GM23248 (cell line): Measurements from ENCODE around the gene TMEM45B. TPM values are rescaled to one million over a fixed set of nuclear protein-coding genes. Genes with fewer than 3 reads are reported as not detected.

Experiments used
- DNase-seq: peaks from one replicate; pipeline ENCODE4 v3.0.0-alpha.2; 2015
- H2AFZ ChIP-seq: fragments of 200-600 bp; sonication (generic); 2 replicates; pipeline ENCODE4 v1.6.1; 2016; ENCODE audit warnings: antibody characterized with exemption
- H3F3A ChIP-seq: fragments of 200-600 bp; sonication (generic); 2 replicates; pipeline ENCODE4 v1.6.1; 2016; ENCODE audit warnings: mild to moderate bottlenecking, antibody characterized with exemption, mixed run types; ENCODE audit not compliant: insufficient read depth
- H3K27ac ChIP-seq: fragments of 200-600 bp; sonication (generic); 2 replicates; pipeline ENCODE4 v1.5.1; 2016; ENCODE audit warnings: mild to moderate bottlenecking
- H3K27me3 ChIP-seq: fragments of 200-600 bp; sonication (generic); replicated peaks from 2 replicates; pipeline ENCODE4 v1.6.1; 2016; ENCODE audit warnings: mild to moderate bottlenecking; ENCODE audit not compliant: insufficient read depth
- H3K36me3 ChIP-seq: fragments of 200-600 bp; sonication (generic); 2 replicates; pipeline ENCODE4 v1.6.1; 2016; ENCODE audit warnings: low read depth, mild to moderate bottlenecking
- H3K4me1 ChIP-seq: fragments of 200-600 bp; sonication (generic); 2 replicates; pipeline ENCODE4 v1.6.1; 2016; ENCODE audit warnings: mild to moderate bottlenecking; ENCODE audit not compliant: insufficient read depth
- H3K4me2 ChIP-seq: fragments of 200-600 bp; sonication (generic); one replicate; pipeline ENCODE4 v1.6.1; 2016; ENCODE audit warnings: mild to moderate bottlenecking; ENCODE audit not compliant: unreplicated experiment
- H3K4me3 ChIP-seq: fragments of 200-600 bp; sonication (generic); 2 replicates; pipeline ENCODE4 v1.5.1; 2016; ENCODE audit warnings: mild to moderate bottlenecking
- H3K79me2 ChIP-seq: fragments of 200-600 bp; sonication (generic); 2 replicates; pipeline ENCODE4 v1.6.1; 2016; ENCODE audit warnings: mild to moderate bottlenecking; ENCODE audit not compliant: insufficient read depth
- H3K9ac ChIP-seq: fragments of 200-600 bp; sonication (generic); 2 replicates; pipeline ENCODE4 v1.6.1; 2016; ENCODE audit warnings: mild to moderate bottlenecking
- H3K9me2 ChIP-seq: fragments of 200-600 bp; sonication (generic); 2 replicates; pipeline ENCODE4 v1.6.1; 2016; ENCODE audit warnings: mixed run types, mild to moderate bottlenecking, moderate library complexity; ENCODE audit not compliant: insufficient read depth
- H3K9me3 ChIP-seq: fragments of 200-600 bp; sonication (generic); one replicate; pipeline ENCODE4 v1.6.1; 2017; ENCODE audit warnings: low read depth
- H4K20me1 ChIP-seq: fragments of 200-600 bp; sonication (generic); 2 replicates; pipeline ENCODE4 v1.6.0; 2016; ENCODE audit not compliant: insufficient read depth
- EZH2 ChIP-seq: fragments of 200-600 bp; sonication (generic); IDR thresholded peaks from 2 replicates; pipeline ENCODE4 v1.6.1; 2018; ENCODE audit warnings: antibody characterized with exemption, mild to moderate bottlenecking; ENCODE audit not compliant: insufficient read depth, poor library complexity, severe bottlenecking
- EZH2phosphoT487 ChIP-seq: fragments of 200-600 bp; sonication (generic); IDR thresholded peaks from 2 replicates; pipeline ENCODE4 v1.6.1; 2018; ENCODE audit warnings: antibody characterized with exemption, moderate library complexity, mild to moderate bottlenecking, low read depth; ENCODE audit not compliant: insufficient read depth
- WGBS, 2 experiments: methylation state at CpG; one replicate each; pipeline ENCODE4 v1.1.6; 2015 to 2017; ENCODE audit warnings: low lambda C conversion rate in 2 of 2, low coverage in 1 of 2; ENCODE audit errors: missing lambda C conversion rate in 2 of 2; 5-methylcytosine and 5-hydroxymethylcytosine counted together
- in situ Hi-C: fragments of 300-500 bp; cut with MboI; formaldehyde crosslinking; loops from 2 replicates; pipeline ENCODE4 v1.15.0; 2020
- polyA plus RNA-seq: library from polyadenylated mRNA; unstranded; fragments of >200 nt; fragmentation: Nextera tagmentation; extraction: Ambion mirVana; gene quantifications from 2 replicates; pipeline ENCODE4 v1.2.1, GENCODE V29; 2016
- small RNA-seq: library from RNA; depleted of rRNA; stranded (forward); fragments of <200 nt; gene quantifications from one replicate; pipeline ENCODE3, GENCODE V24; 2014; ENCODE audit warnings: low read depth, low replicate concordance
- total RNA-seq: library from RNA; depleted of rRNA; stranded (reverse); fragments of >200 nt; shearing (Covaris generic); gene quantifications from 2 replicates; pipeline ENCODE4 v1.2.3, GENCODE V29; 2014; rRNA removed

TMEM45B gene
- total and polyA plus RNA-seq, 2 experiments from 2014 or later, result not detected

DNA sequence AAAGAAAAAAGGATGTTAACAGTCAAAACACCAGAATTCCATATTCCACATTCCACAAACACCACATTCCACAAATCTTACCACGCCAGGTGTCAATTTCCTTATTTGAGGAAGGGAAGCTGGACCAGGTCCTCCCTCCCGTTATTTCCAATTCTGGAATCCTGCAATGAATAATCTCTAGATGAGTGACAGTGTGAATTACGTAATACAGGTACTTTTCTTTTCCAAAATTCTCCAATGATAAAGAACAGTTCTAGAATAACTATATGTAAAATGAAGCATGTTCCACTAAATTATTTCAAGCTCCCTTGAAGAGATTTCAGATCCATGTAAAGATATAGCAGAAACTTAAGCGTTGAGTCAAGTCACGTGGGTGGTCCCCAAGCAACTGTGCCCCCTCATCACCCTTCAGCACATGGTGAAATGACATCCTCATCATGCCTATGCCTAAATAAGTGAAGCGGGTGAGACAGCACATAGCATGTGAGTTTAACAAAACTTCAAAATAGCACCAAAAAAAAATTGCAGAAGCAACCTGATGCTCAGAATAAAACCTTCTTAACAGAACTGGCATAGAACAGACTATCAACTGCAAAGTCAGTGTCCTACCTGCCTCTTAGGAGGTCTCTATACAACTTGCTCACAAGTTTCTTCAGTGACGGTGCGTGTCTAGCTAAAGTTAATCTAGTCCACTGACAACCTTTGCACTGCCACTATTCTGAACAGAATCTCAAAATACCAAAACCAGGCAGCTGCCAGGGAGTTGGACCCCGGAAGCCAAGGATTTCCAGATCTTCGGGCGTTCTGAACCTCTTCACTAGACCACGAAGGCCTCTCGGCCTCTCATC lies 78.9 kb downstream of the TMEM45B start:
- Histone ChIP-seq H4K20me1 (no peaks in the 10 kb centered on the region), H3K4me3 (peak overlapping the region; percentile 86), H3K27ac (no peak overlapping the region), H3K4me1 (peaks cover 7% of the 10 kb centered on the region; the same call in 1 of the 2 replicates), H3K4me2 (peak overlapping the region; percentile 87), H3K9me3 (no peaks in the 10 kb centered on the region), H3F3A (0 out of 2 replicates have a peak, but pooled peaks cover 3% of the 10 kb centered on the region), H3K27me3 (no peaks in the 10 kb centered on the region), H3K36me3 (no peaks in the 10 kb centered on the region), H3K9me2 (no peaks in the 10 kb centered on the region), H3K79me2 (peaks cover 19% of the 10 kb centered on the region), H2AFZ (peak overlapping the region; percentile 93), H3K9ac (peak overlapping the region; percentile 80)
- peak; percentile 59 for DNase-seq
- TF ChIP-seq EZH2 (no peak), EZH2phosphoT487 (no peak)
- in situ Hi-C loops, result no loop called here
- 18 to 19% methylated on average over 13 of the region's 13 CpGs for WGBS, 2 experiments

DNA sequence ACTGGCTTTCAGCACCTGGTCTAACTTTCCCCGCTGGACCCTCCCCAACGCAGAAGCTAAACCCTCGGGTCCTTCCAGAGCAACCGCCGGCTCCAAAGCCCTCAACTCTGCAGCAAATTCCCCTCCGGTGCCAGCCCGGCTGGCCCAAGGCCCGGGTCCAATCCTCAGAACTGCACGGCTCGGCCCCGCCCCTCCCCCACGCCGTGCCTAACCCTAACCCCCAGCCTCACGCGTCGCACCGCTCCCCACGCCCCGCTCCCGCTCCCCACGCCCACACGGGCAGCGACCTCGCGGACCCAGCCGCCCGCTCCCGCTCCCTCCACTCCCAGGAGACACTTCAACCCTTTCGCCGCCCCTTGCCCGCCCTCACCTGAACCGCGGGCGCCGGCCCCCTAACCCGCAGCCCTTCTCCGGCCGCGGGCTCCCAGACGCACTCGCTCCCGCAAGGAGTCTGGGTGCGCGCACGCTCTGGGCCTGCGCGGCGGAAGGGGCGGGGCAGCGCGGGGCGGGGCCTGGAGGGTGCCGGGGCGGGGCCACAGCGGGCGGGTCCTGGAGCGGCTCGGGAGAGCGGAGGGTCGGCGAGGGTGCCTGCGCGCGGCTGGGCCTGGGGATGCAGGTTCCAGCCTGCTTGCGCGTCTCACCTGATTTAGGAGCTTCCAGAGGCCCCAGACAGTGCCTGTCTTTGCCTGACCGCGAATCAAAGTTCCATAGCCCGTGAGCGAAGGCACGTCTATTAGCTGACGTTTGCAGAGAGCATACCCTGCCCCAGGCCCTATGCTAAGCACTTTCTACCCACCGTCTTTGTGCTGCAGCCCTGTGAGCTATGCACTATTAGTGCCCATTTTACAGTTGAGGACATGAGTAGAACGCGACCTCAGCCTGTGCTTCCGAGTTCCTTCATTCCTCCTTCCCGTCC lies 79.7 kb downstream of the TMEM45B start, which contains the start of gene NFRKB:
Gene NFRKB, minus strand, starts transcription at position 453 of the 916 bp plus-strand sequence. CDS start 2,729 bp downstream, outside the sequence.
- H3F3A ChIP-seq, result 0 out of 2 replicates have a peak, but pooled peaks cover 3% of the 10 kb centered on the region
- no peaks in the 10 kb centered on the region for H3K9me3 ChIP-seq
- peak within 1 kb of the TSS; percentile 80 for H3K9ac ChIP-seq
- no peaks in the 10 kb centered on the region for H3K27me3 ChIP-seq
- H3K36me3 ChIP-seq, result no peaks in the 10 kb centered on the region
- no peak for TF ChIP-seq EZH2phosphoT487
- TF ChIP-seq EZH2, result no peak
- 3 to 4% methylated on average over 54 to 67 of the region's 77 CpGs for WGBS, 2 experiments
- H3K4me1 ChIP-seq, result peaks cover 7% of the 10 kb centered on the region; the same call in 1 of the 2 replicates
- H3K4me2 ChIP-seq, result peak within 1 kb of the TSS; percentile 87
- H3K79me2 ChIP-seq, result peaks cover 19% of the 10 kb centered on the region
- peak; percentile 91 for DNase-seq
- H2AFZ ChIP-seq, result peak within 1 kb of the TSS; percentile 93
- H3K9me2 ChIP-seq, result no peaks in the 10 kb centered on the region
- in situ Hi-C loops, result no loop called here
- H4K20me1 ChIP-seq, result no peaks in the 10 kb centered on the region
- H3K4me3 ChIP-seq, result peak within 1 kb of the TSS; percentile 86
- no peak within 1 kb of the TSS for H3K27ac ChIP-seq

DNA sequence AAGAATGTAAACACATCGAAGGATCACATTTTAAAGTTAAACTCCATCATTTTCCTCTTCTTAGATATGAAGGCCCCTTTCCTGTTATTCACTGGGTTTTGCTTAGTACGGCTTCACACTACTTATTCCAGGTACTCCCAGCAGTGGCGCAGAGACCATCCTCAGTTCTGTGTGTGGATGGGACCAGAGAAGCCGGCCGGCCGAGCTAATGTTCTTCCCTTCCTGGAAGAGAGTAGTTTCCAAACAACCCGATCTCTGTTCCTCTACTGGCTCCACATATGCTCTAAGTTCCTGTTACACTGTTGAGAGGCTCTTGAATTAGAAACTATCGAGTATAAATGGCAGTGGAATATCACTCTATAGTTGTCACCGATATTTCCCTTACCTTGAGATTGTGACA lies 80.4 kb downstream of the TMEM45B start:
- Histone ChIP-seq H3K4me3 (peak overlapping the region; percentile 86), H3K9me3 (no peaks in the 10 kb centered on the region), H3K9me2 (no peaks in the 10 kb centered on the region), H3K27ac (no peak overlapping the region), H2AFZ (peak overlapping the region; percentile 93), H3K27me3 (no peaks in the 10 kb centered on the region), H3K4me2 (peak overlapping the region; percentile 74), H3K36me3 (0 out of 2 replicates have a peak, but pooled peaks cover 3% of the 10 kb centered on the region), H4K20me1 (no peaks in the 10 kb centered on the region), H3F3A (0 out of 2 replicates have a peak, but pooled peaks cover 3% of the 10 kb centered on the region), H3K4me1 (peaks cover 7% of the 10 kb centered on the region; the same call in 1 of the 2 replicates), H3K9ac (peak overlapping the region; percentile 80), H3K79me2 (peaks cover 19% of the 10 kb centered on the region)
- no peak for DNase-seq
- TF ChIP-seq EZH2phosphoT487 (no peak), EZH2 (no peak)
- in situ Hi-C loops, result no loop called here
- WGBS, 2 experiments, result 89% methylated on average over 9 of the region's 9 CpGs

DNA sequence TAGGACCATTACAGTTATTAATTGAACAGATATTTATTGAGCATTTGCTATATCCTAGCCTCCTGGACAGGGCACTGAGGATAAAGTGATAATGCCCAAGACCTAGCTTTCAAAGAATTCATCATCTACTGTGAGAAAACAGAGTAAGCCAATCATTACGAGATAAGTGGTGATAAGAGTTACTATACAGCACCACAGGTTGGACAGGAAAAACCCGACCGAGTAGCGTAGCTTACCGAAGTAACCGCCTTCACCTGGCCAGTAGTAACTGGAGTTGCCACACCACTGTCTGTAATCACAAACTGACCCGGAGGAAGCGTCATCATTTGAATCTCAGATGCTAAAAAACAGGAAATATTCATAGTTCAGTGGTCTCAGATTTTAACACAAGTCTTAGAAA lies 89.8 kb downstream of the TMEM45B start:
- Histone ChIP-seq H3K4me2 (no peak overlapping the region), H3F3A (no peaks in the 10 kb centered on the region), H3K79me2 (no peaks in the 10 kb centered on the region), H3K9me2 (no peaks in the 10 kb centered on the region), H3K4me3 (no peak overlapping the region), H4K20me1 (no peaks in the 10 kb centered on the region), H3K9ac (no peak overlapping the region), H3K27ac (no peak overlapping the region), H3K4me1 (no peaks in the 10 kb centered on the region), H2AFZ (no peak overlapping the region), H3K36me3 (peaks cover 13% of the 10 kb centered on the region; the same call in 1 of the 2 replicates), H3K27me3 (no peaks in the 10 kb centered on the region), H3K9me3 (no peaks in the 10 kb centered on the region)
- in situ Hi-C loops, result no loop called here
- no peak for DNase-seq
- WGBS, 2 experiments, result 95 to 97% methylated on average over 8 of the region's 8 CpGs
- no peak for TF ChIP-seq EZH2phosphoT487
- TF ChIP-seq EZH2, result no peak

Small RNAs within 50 kb of the gene (small RNA-seq; reads per million reads assigned to genes)
- not detected for gene AP003327.1

Other genes with a start within 250 kb of the TMEM45B start
- gene NFRKB, start 79.7 kb downstream of the TMEM45B start, total RNA-seq, result 17.6 and 19.9 TPM in 2 replicates
- gene NFRKB, start 79.7 kb downstream of the TMEM45B start, polyA plus RNA-seq, result 9.1 and 10.7 TPM in 2 replicates
- 4.6 and 5.7 TPM in 2 replicates for gene PRDM10, start 187.0 kb downstream of the TMEM45B start, total RNA-seq
- gene PRDM10, start 187.0 kb downstream of the TMEM45B start, polyA plus RNA-seq, result 2.9 TPM in 2 replicates